SK-N-SH (cell line): ENCODE results near the gene MYO15B.

ENCODE experiments used
- CHD2 ChIP-seq: fragments of 150-350 bp; IDR thresholded peaks from 2 replicates; pipeline ENCODE4 v1.6.1; 2018; ENCODE audit warnings: low read length; ENCODE audit not compliant: partially characterized antibody
- CTCF ChIP-seq: fragments of 200-600 bp; sonication (generic); IDR thresholded peaks from 2 replicates; pipeline ENCODE4 v1.6.1; 2017; ENCODE audit warnings: antibody characterized with exemption, mild to moderate bottlenecking, moderate library complexity
- ELF1 ChIP-seq: IDR thresholded peaks from 2 replicates; pipeline ENCODE4 v1.4.0; 2012
- EZH2phosphoT487 ChIP-seq: fragments of 200-600 bp; sonication (generic); IDR thresholded peaks from 2 replicates; pipeline ENCODE4 v1.6.1; 2017; ENCODE audit warnings: low read depth, mixed run types, mild to moderate bottlenecking, antibody characterized with exemption, moderate library complexity, borderline replicate concordance
- GATA2 ChIP-seq: sonication (generic); formaldehyde crosslinking; IDR thresholded peaks from 2 replicates; pipeline ENCODE4 v1.5.0; 2020; ENCODE audit warnings: mild to moderate bottlenecking, missing genetic modification reagents
- NRF1 ChIP-seq: IDR thresholded peaks from 2 replicates; pipeline ENCODE4 v1.6.1; 2012; ENCODE audit warnings: low read depth, mild to moderate bottlenecking, low read length

DNA sequence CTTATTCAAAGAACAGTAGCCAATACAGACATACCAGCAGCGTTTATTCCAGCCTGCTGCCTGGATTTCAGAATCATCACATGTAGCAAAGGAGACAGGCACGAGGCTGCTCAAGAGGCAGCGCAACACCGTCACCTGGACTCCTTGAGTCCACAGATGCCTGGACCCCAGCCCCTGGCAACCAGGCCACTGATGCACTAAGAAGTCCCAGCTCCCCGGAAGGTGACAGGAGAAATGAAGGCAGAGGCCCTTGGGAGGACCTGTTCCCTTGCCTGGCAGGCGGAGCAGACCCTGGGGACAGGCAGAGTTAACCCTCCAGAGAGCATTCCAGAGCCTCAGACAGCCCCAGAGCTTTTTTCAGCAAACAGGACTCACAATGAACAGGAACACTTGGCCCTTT is 62.1 kb downstream of the MYO15B start:
- TF ChIP-seq CTCF (no peak), NRF1 (no peak), ELF1 (no peak), GATA2 (CRISPR knock-in tag) (no peak), EZH2phosphoT487 (no peak), CHD2 (no peak)
